HL-60 (cell line): ENCODE data around the gene TSPAN33.

Experiments
- CTCF ChIP-seq: IDR thresholded peaks from one replicate; pipeline ENCODE4 v1.5.1; 2011; ENCODE audit warnings: low read length, control low read depth, inconsistent platforms; ENCODE audit not compliant: insufficient read depth
- POLR2AphosphoS5 ChIP-seq: IDR thresholded peaks from 2 replicates; pipeline ENCODE4 v1.6.1; 2012; ENCODE audit warnings: low read depth
- SPI1 ChIP-seq: IDR thresholded peaks from 2 replicates; pipeline ENCODE4 v1.6.1; 2012; ENCODE audit warnings: low read depth, mild to moderate bottlenecking, borderline replicate concordance
- TF ChIP-seq, protein P1 (sequence below): IDR thresholded peaks from 2 replicates; pipeline ENCODE4 v1.6.1; 2012; ENCODE audit warnings: low read depth; ENCODE audit not compliant: insufficient replicate concordance

DNA sequence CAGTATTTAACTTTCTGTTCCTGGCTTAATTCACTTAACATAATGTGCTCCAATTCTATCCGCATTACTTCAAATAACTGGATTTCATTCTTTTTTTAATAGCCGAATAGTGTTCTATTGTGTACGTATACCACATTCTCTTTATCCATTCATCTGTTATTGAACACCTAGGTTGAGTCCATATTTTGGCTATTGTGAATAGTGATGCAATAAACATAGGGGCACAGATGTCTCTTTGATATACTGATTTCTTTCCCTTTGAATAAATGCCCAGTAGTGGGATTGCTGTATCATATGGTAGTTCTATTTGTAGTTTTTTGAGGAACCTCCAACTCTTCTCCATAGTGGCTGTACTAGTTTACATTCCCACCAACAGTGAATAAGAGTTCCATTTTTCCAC lies 25.5 kb upstream of the TSPAN33 start:
- TF ChIP-seq CTCF (no peak), POLR2AphosphoS5 (no peak), SPI1 (no peak)
- TF ChIP-seq, protein P1, sequence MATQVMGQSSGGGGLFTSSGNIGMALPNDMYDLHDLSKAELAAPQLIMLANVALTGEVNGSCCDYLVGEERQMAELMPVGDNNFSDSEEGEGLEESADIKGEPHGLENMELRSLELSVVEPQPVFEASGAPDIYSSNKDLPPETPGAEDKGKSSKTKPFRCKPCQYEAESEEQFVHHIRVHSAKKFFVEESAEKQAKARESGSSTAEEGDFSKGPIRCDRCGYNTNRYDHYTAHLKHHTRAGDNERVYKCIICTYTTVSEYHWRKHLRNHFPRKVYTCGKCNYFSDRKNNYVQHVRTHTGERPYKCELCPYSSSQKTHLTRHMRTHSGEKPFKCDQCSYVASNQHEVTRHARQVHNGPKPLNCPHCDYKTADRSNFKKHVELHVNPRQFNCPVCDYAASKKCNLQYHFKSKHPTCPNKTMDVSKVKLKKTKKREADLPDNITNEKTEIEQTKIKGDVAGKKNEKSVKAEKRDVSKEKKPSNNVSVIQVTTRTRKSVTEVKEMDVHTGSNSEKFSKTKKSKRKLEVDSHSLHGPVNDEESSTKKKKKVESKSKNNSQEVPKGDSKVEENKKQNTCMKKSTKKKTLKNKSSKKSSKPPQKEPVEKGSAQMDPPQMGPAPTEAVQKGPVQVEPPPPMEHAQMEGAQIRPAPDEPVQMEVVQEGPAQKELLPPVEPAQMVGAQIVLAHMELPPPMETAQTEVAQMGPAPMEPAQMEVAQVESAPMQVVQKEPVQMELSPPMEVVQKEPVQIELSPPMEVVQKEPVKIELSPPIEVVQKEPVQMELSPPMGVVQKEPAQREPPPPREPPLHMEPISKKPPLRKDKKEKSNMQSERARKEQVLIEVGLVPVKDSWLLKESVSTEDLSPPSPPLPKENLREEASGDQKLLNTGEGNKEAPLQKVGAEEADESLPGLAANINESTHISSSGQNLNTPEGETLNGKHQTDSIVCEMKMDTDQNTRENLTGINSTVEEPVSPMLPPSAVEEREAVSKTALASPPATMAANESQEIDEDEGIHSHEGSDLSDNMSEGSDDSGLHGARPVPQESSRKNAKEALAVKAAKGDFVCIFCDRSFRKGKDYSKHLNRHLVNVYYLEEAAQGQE = no peak
